CD4-positive, alpha-beta T cell (primary cell): ENCODE data around the gene NEIL1. TPM values are rescaled to one million over a fixed set of nuclear protein-coding genes. Genes with fewer than 3 reads are reported as not detected.
A peak's percentile ranks its signal among the peaks of the same experiment; 100 is the strongest.
"Not testable (repeated sequence)": the region's sequence is repeated elsewhere in the genome, so short reads cannot be mapped to it uniquely, and the experiment has no call there.

Experiments used
- ATAC-seq: fragments of 200-7000 bp; cut with Tn5 transposase; one replicate; pipeline ENCODE4 v1.10.0; 2022; ENCODE audit warnings: mild to moderate bottlenecking; ENCODE audit not compliant: poor library complexity
- CTCF ChIA-PET: fragments of 350-600 bp; sonication (Branson Sonifier 250); formaldehyde crosslinking; loops from one replicate; lab custom pipeline; 2021; ENCODE audit warnings: antibody characterized with exemption, inconsistent platforms; lab: Charles Lee
- POLR2A ChIA-PET: fragments of 350-600 bp; sonication (Branson Sonifier 250); formaldehyde crosslinking; loops from one replicate; lab custom pipeline; 2021; ENCODE audit warnings: antibody characterized with exemption, inconsistent platforms; lab: Charles Lee
- DNase-seq, 14 experiments: peaks; one replicate each; pipeline ENCODE4 v3.0.0-alpha.2; 2013 to 2020; ENCODE audit warnings: mixed read lengths in 2 of 14
- H3K27ac ChIP-seq, 2 donors: one replicate each; pipeline versions ENCODE4 v1.5.1 to v1.7.0; 2013; ENCODE audit warnings: low read length in 2 of 2, low read depth in 1 of 2, mild to moderate bottlenecking in 1 of 2
- H3K27me3 ChIP-seq, 2 experiments: 1 replicate in 1 of 2; 2 replicates in 1 of 2; pipeline versions ENCODE4 v1.6.1 to v1.7.0; 2013; ENCODE audit warnings: low read length in 2 of 2, control low read depth in 1 of 2, mild to moderate bottlenecking in 1 of 2, moderate library complexity in 1 of 2; ENCODE audit not compliant: insufficient read depth in 2 of 2, control insufficient read depth in 1 of 2
- H3K36me3 ChIP-seq: one replicate; pipeline ENCODE4 v1.6.1; 2013; ENCODE audit warnings: low read length, control low read depth; ENCODE audit not compliant: insufficient read depth
- H3K4me1 ChIP-seq: one replicate; pipeline ENCODE4 v1.6.1; 2013; ENCODE audit warnings: low read length, control low read depth; ENCODE audit not compliant: insufficient read depth
- H3K4me3 ChIP-seq: one replicate; pipeline ENCODE4 v1.5.1; 2013; ENCODE audit warnings: mild to moderate bottlenecking, low read length, moderate library complexity
- H3K9me3 ChIP-seq, 2 experiments: 1 replicate in 1 of 2; 2 replicates in 1 of 2; pipeline versions ENCODE4 v1.6.1 to v1.7.0; 2013; ENCODE audit warnings: low read length in 2 of 2, mild to moderate bottlenecking in 2 of 2, control low read depth in 1 of 2, moderate library complexity in 1 of 2; ENCODE audit not compliant: control insufficient read depth in 1 of 2, insufficient read depth in 1 of 2
- H3K27ac Mint-ChIP-seq: one replicate; pipeline ENCODE4 v1.8.0; 2020; ENCODE audit warnings: mixed read lengths
- H3K27me3 Mint-ChIP-seq: one replicate; pipeline ENCODE4 v1.8.0; 2021; ENCODE audit warnings: mixed read lengths
- H3K36me3 Mint-ChIP-seq: one replicate; pipeline ENCODE4 v1.8.0; 2021; ENCODE audit warnings: low read depth, mixed read lengths
- H3K4me1 Mint-ChIP-seq: one replicate; pipeline ENCODE4 v1.8.0; 2021; ENCODE audit warnings: low read depth, mixed read lengths
- H3K4me3 Mint-ChIP-seq: one replicate; pipeline ENCODE4 v1.8.0; 2020; ENCODE audit warnings: mild to moderate bottlenecking, mixed read lengths
- H3K9me3 Mint-ChIP-seq: one replicate; pipeline ENCODE4 v1.8.0; 2020; ENCODE audit warnings: mixed read lengths
- intact Hi-C, 2 experiments: fragments of 100-400 bp; cut with DNase I in 1 of 2; cut with micrococcal nuclease in 1 of 2; formaldehyde crosslinking; loops; one replicate each; pipeline versions ENCODE4 v1.15.1 to v1.9.0; 2023 to 2025; cut with DNase I, micrococcal nuclease
- total RNA-seq, 174 experiments: library from RNA in 2 of 174; stranded (reverse) in 2 of 174; gene quantifications; one replicate each; pipeline ENCODE4 v1.2.3 and lab custom pipeline; 2021 to 2026
- TF ChIP-seq, protein P1 (sequence below): fragments of 200-600 bp; IDR thresholded peaks from one replicate; pipeline ENCODE4 v1.8.0; 2022; ENCODE audit warnings: antibody characterized with exemption, mild to moderate bottlenecking

NEIL1 gene
- total RNA-seq, 2 experiments from 2014 or later = 30.5 to 30.6 TPM

DNA sequence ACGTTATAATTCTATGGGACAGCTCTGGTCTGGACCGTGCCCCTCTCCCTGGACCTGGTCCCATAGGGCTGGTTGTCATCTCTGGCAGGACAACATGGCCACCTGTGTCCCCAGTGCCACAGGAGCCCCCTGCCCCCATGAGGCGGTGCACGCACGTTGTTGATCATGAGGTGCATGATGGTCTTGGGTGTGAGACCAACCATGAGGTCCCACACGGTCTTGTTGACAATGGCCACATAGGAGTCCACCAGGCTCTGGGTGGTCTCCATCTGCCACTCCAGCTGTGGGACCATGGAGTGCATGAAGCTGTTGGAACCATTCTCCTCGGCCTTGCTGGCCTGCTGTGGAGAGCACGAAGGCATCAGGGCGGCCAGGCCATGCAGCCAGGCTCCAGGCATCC is 44.5 kb upstream of the NEIL1 start:
- Mint-ChIP-seq H3K27me3 (peaks cover 25% of the 10 kb centered on the region), H3K4me3 (no peak overlapping the region), H3K4me1 (no peaks in the 10 kb centered on the region), H3K9me3 (no peaks in the 10 kb centered on the region), H3K36me3 (no peaks in the 10 kb centered on the region), H3K27ac (no peak overlapping the region)
- TF ChIP-seq, protein P1, sequence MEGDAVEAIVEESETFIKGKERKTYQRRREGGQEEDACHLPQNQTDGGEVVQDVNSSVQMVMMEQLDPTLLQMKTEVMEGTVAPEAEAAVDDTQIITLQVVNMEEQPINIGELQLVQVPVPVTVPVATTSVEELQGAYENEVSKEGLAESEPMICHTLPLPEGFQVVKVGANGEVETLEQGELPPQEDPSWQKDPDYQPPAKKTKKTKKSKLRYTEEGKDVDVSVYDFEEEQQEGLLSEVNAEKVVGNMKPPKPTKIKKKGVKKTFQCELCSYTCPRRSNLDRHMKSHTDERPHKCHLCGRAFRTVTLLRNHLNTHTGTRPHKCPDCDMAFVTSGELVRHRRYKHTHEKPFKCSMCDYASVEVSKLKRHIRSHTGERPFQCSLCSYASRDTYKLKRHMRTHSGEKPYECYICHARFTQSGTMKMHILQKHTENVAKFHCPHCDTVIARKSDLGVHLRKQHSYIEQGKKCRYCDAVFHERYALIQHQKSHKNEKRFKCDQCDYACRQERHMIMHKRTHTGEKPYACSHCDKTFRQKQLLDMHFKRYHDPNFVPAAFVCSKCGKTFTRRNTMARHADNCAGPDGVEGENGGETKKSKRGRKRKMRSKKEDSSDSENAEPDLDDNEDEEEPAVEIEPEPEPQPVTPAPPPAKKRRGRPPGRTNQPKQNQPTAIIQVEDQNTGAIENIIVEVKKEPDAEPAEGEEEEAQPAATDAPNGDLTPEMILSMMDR = no peak
- intact Hi-C loops = no loop called here
- Histone ChIP-seq H3K36me3 (no peaks in the 10 kb centered on the region), H3K4me1 (no peaks in the 10 kb centered on the region), H3K27me3 (peaks cover 0 to 7% of the 10 kb centered on the region in 2 experiments), H3K27ac (no peak overlapping the region), H3K9me3 (no peaks in the 10 kb centered on the region), H3K4me3 (no peak overlapping the region)
- ATAC-seq = no peak
- ChIA-PET POLR2A (no interaction called here), CTCF (no interaction called here)
- no peak for DNase-seq

DNA sequence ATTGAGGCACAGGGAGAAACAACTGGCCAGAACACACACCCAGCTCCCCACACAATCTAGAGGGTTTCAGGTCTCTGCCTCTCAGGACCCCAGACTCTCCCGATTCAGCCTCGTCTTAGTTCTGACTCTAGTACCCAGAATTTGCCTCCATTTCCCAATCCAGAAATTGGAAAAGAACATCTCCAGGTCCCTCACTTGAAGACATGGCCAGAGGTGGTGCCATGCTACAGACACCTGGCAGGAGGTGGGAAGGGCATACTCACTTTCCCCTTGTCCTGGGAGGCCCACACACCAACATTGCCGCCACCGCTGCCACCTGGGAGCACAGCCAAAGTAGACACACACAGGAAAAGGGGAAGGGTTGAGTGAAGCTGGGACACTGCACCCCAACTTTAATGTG is 44.1 kb upstream of the NEIL1 start:
- H3K9me3 Mint-ChIP-seq, intact Hi-C loops, H3K4me1 Mint-ChIP-seq, H3K9me3 ChIP-seq, H3K4me1 ChIP-seq, CTCF ChIA-PET, ATAC-seq, DNase-seq, POLR2A ChIA-PET, H3K27ac ChIP-seq, H3K36me3 ChIP-seq, H3K27ac Mint-ChIP-seq, H3K36me3 Mint-ChIP-seq, H3K4me3 ChIP-seq, H3K27me3 ChIP-seq, H3K4me3 Mint-ChIP-seq: not testable (repeated sequence)
- H3K27me3 Mint-ChIP-seq = peaks cover 29% of the 10 kb centered on the region

DNA sequence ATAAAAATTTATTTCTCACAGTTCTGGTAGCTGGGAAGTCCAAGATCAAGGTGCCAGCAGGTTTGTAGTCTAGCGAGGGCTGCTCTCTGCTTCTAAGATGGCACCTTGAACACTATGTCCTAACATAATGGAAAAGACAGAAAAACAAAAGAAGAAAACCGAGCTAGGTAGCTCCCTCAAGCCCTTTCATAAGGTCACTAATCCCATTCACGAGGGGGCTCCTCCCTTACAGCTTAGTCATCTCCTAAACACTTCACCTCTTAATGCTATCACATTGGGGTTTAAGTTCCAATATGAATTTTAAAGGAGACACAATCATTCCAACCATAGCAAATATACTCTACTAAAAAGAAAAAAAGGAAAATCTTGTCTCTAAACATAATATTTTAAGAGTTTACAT is 40.7 kb upstream of the NEIL1 start:
- Histone ChIP-seq H3K9me3 (no peaks in the 10 kb centered on the region), H3K4me1 (no peaks in the 10 kb centered on the region), H3K27ac (no peak overlapping the region), H3K36me3 (no peaks in the 10 kb centered on the region), H3K27me3 (peaks cover 0 to 9% of the 10 kb centered on the region in 2 experiments), H3K4me3 (no peak overlapping the region)
- H3K36me3 Mint-ChIP-seq = no peaks in the 10 kb centered on the region
- ChIA-PET POLR2A (no interaction called here), CTCF (no interaction called here)
- H3K4me1 Mint-ChIP-seq = no peaks in the 10 kb centered on the region
- TF ChIP-seq, protein P1 = no peak
- DNase-seq (no peak), ATAC-seq (no peak)
- no peaks in the 10 kb centered on the region for H3K9me3 Mint-ChIP-seq
- H3K4me3 Mint-ChIP-seq = no peak overlapping the region
- intact Hi-C loops = loop anchor here in 1 of 2 experiments (5.0 kb wide), 1 partner anchor 274 kb away; no protein-coding TSS in a partner anchor
- H3K27ac Mint-ChIP-seq = no peak overlapping the region
- H3K27me3 Mint-ChIP-seq = peaks cover 43% of the 10 kb centered on the region

DNA sequence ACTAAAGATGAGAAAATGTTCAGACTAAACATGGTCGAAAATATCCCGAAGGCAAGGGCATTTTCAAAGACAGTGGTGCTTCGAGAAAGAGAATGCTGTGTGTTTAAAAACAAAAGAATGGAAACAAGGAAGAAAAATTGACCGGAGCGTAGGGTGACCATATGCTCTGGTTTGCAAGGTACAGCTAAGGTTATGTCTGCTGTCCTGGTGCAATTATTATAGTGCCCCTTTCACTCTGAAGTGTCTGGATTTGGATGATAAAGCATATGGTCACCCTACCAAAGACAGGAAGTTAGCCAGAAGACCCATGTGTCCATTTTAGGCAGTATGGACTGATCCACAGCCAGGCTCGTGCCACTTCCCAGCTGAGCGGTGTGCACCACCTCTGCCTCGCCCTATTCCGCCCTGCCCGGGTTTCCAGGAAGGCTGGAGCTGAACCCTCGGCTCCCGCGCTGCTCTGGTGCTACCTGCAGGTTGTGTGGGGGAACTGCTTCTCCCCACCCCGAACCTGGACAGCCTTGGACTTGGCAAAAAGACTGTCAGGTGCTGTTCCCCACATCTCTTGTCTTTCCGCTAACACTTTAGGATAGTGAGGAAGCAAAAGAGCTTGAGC is 39.0 kb upstream of the NEIL1 start:
- intact Hi-C loops = loop anchor here in 1 of 2 experiments (5.0 kb wide), 1 partner anchor 276 kb away; no protein-coding TSS in a partner anchor
- H3K9me3 ChIP-seq = no peaks in the 10 kb centered on the region
- H3K27me3 ChIP-seq = peaks cover 0 to 9% of the 10 kb centered on the region in 2 experiments
- H3K4me3 Mint-ChIP-seq = no peak overlapping the region
- H3K27me3 Mint-ChIP-seq = peaks cover 43% of the 10 kb centered on the region
- ChIA-PET POLR2A (no interaction called here), CTCF (no interaction called here)
- TF ChIP-seq, protein P1 = no peak
- H3K27ac Mint-ChIP-seq = no peak overlapping the region
- H3K27ac ChIP-seq = no peak overlapping the region
- H3K4me1 Mint-ChIP-seq = no peaks in the 10 kb centered on the region
- peak; percentile 49 for ATAC-seq
- no peaks in the 10 kb centered on the region for H3K4me1 ChIP-seq
- no peaks in the 10 kb centered on the region for H3K36me3 Mint-ChIP-seq
- no peak overlapping the region for H3K4me3 ChIP-seq
- H3K36me3 ChIP-seq = no peaks in the 10 kb centered on the region
- DNase-seq = peak in 4 of 14 experiments; percentile 2 to 17 (median 10)
- H3K9me3 Mint-ChIP-seq = no peaks in the 10 kb centered on the region
